HCT116 (cell line): ENCODE data around the gene CTNNB1. TPM values are rescaled to one million over a fixed set of nuclear protein-coding genes. Genes with fewer than 3 reads are reported as not detected.

Experiments used
- ATAC-seq: fragments of 200-7000 bp; cut with Tn5 transposase; 2 replicates; pipeline ENCODE4 v1.9.1; 2020; ENCODE audit warnings: mild to moderate bottlenecking, moderate library complexity
- BruUV-seq: library from RNA; stranded (reverse); fragments of 400-500 nt; replicated peaks from 2 replicates; lab custom pipeline; 2021; lab: Mats Ljungman, UMichigan
- CTCF ChIA-PET: fragments of 300-600 bp; sonication (Branson Sonifier 250); formaldehyde crosslinking; loops from one replicate; lab custom pipeline; 2021; ENCODE audit warnings: antibody characterized with exemption; lab: Charles Lee
- POLR2A ChIA-PET: fragments of 300-600, 350-600 bp; sonication (Branson Sonifier 250); formaldehyde crosslinking; loops from one replicate; lab custom pipeline; 2021; ENCODE audit warnings: antibody characterized with exemption; lab: Charles Lee
- RAD21 ChIA-PET, 2 experiments: fragments of 300-600 bp; sonication (Branson Sonifier 250); formaldehyde crosslinking; loops; one replicate each; lab custom pipeline; 2023; ENCODE audit warnings: low total read pairs in 2 of 2; ENCODE audit not compliant: uncharacterized antibody in 2 of 2, unreplicated experiment in 2 of 2, low non-redundant PET in 1 of 2; lab: Charles Lee
- DNase-seq: peaks from one replicate; pipeline ENCODE4 v3.0.0-alpha.2; 2010; ENCODE audit warnings: low read depth, low spot score
- H2AFZ ChIP-seq: fragments of 200-600 bp; shearing (Covaris generic), sonication (generic); 2 replicates; pipeline ENCODE4 v1.6.1; 2017; ENCODE audit warnings: low read depth, mixed run types, mixed read lengths, antibody characterized with exemption, low read length; ENCODE audit not compliant: poor library complexity, severe bottlenecking
- H3K27ac ChIP-seq: 2 replicates; pipeline ENCODE4 v1.5.1; 2012; ENCODE audit warnings: low read depth, low read length
- H3K27me3 ChIP-seq: fragments of 200-600 bp; sonication (generic); 2 replicates; pipeline ENCODE4 v1.6.1; 2016; ENCODE audit warnings: mixed run types, low read length, mixed read lengths; ENCODE audit not compliant: insufficient read depth
- H3K36me3 ChIP-seq, 2 experiments: fragments of 200-500 bp in 1 of 2; fragments of 200-600 bp in 1 of 2; sonication (Bioruptor generic) in 1 of 2; sonication (generic) in 1 of 2; 2 replicates each; pipeline versions ENCODE4 v1.5.1 to v1.6.1; 2014 to 2016; ENCODE audit warnings: low read length in 2 of 2, inconsistent platforms in 1 of 2, mixed read lengths in 1 of 2, mixed run types in 1 of 2; ENCODE audit not compliant: insufficient read depth in 2 of 2, control insufficient read depth in 1 of 2
- H3K4me1 ChIP-seq, 2 experiments: fragments of 200-600 bp in 1 of 2; sonication (generic) in 1 of 2; 2 replicates each; pipeline versions ENCODE4 v1.5.1 to v1.6.1; 2012 to 2017; ENCODE audit warnings: low read length in 2 of 2, inconsistent platforms in 1 of 2, mild to moderate bottlenecking in 1 of 2, mixed read lengths in 1 of 2, mixed run types in 1 of 2, moderate library complexity in 1 of 2; ENCODE audit not compliant: insufficient read depth in 2 of 2, control insufficient read depth in 1 of 2
- H3K4me2 ChIP-seq: fragments of 200-600 bp; sonication (generic); 2 replicates; pipeline ENCODE4 v1.6.1; 2017; ENCODE audit warnings: mixed run types, low read length, mixed read lengths
- H3K4me3 ChIP-seq, 2 experiments: fragments of 200-600 bp in 1 of 2; sonication (generic) in 1 of 2; replicated peaks in 1 of 2; 2 replicates each; pipeline ENCODE4 v1.5.1; 2011 to 2016; ENCODE audit warnings: low read length in 2 of 2, control low read depth in 1 of 2, low read depth in 1 of 2, mild to moderate bottlenecking in 1 of 2, mixed read lengths in 1 of 2, mixed run types in 1 of 2
- H3K79me2 ChIP-seq: fragments of 200-600 bp; sonication (generic); 2 replicates; pipeline ENCODE4 v1.6.1; 2017; ENCODE audit warnings: mild to moderate bottlenecking, mixed run types, low read length, moderate library complexity, mixed read lengths; ENCODE audit not compliant: insufficient read depth
- H3K9ac ChIP-seq: fragments of 200-600 bp; sonication (generic); 2 replicates; pipeline ENCODE4 v1.6.1; 2016; ENCODE audit warnings: low read length, mixed read lengths
- H3K9me2 ChIP-seq: fragments of 200-600 bp; sonication (generic), shearing (Covaris generic); 2 replicates; pipeline ENCODE4 v1.6.1; 2017; ENCODE audit warnings: mixed run types, mild to moderate bottlenecking, moderate library complexity; ENCODE audit not compliant: insufficient read depth
- H3K9me3 ChIP-seq, 2 experiments: fragments of 200-500 bp in 1 of 2; fragments of 200-600 bp in 1 of 2; sonication (Bioruptor generic) in 1 of 2; sonication (generic) in 1 of 2; 2 replicates each; pipeline ENCODE4 v1.6.1; 2014 to 2017; ENCODE audit warnings: low read length in 2 of 2, mixed read lengths in 2 of 2, inconsistent platforms in 1 of 2, low read depth in 1 of 2, mild to moderate bottlenecking in 1 of 2, mixed run types in 1 of 2, moderate library complexity in 1 of 2; ENCODE audit not compliant: control insufficient read depth in 1 of 2, insufficient read depth in 1 of 2
- H4K20me1 ChIP-seq: fragments of 200-600 bp; sonication (generic), shearing (Covaris generic); 2 replicates; pipeline ENCODE4 v1.6.1; 2017; ENCODE audit warnings: mixed run types, mild to moderate bottlenecking, moderate library complexity; ENCODE audit not compliant: insufficient read depth
- ATF3 ChIP-seq: IDR thresholded peaks from 2 replicates; pipeline ENCODE4 v1.6.1; 2012
- CBX3 ChIP-seq: IDR thresholded peaks from 2 replicates; pipeline ENCODE4 v1.6.1; 2012; ENCODE audit warnings: low read depth
- CEBPB ChIP-seq: IDR thresholded peaks from 2 replicates; pipeline ENCODE4 v1.6.1; 2012; ENCODE audit warnings: low read depth
- EGR1 ChIP-seq: IDR thresholded peaks from 2 replicates; pipeline ENCODE4 v1.6.1; 2012; ENCODE audit warnings: low read depth
- ELF1 ChIP-seq: IDR thresholded peaks from 2 replicates; pipeline ENCODE4 v1.6.1; 2012; ENCODE audit warnings: low read depth, borderline replicate concordance
- EZH2 ChIP-seq: fragments of 200-600 bp; sonication (generic); IDR thresholded peaks from 2 replicates; pipeline ENCODE4 v1.6.1; 2017; ENCODE audit warnings: antibody characterized with exemption, mixed run types
- EZH2phosphoT487 ChIP-seq: fragments of 200-600 bp; IDR thresholded peaks from 2 replicates; pipeline ENCODE4 v1.6.1; 2018; ENCODE audit warnings: antibody characterized with exemption, borderline replicate concordance
- FOSL1 ChIP-seq: IDR thresholded peaks from 2 replicates; pipeline ENCODE4 v1.6.1; 2012; ENCODE audit warnings: low read depth
- JUND ChIP-seq: IDR thresholded peaks from 2 replicates; pipeline ENCODE4 v1.6.1; 2012
- MAX ChIP-seq: IDR thresholded peaks from 2 replicates; pipeline ENCODE4 v1.6.1; 2012
- POLR2A ChIP-seq: IDR thresholded peaks from 2 replicates; pipeline ENCODE4 v1.7.0; 2011; ENCODE audit warnings: borderline replicate concordance; ENCODE audit not compliant: insufficient read depth, insufficient read length; ENCODE audit errors: extremely low read depth
- POLR2AphosphoS5 ChIP-seq: IDR thresholded peaks from 2 replicates; pipeline ENCODE4 v1.6.1; 2011; ENCODE audit warnings: mild to moderate bottlenecking, low read depth, low read length, moderate library complexity
- RAD21 ChIP-seq: IDR thresholded peaks from 2 replicates; pipeline ENCODE4 v1.6.1; 2012; ENCODE audit warnings: low read depth, mild to moderate bottlenecking
- REST ChIP-seq: IDR thresholded peaks from 2 replicates; pipeline ENCODE4 v1.6.1; 2012; ENCODE audit warnings: low read depth
- SP1 ChIP-seq: IDR thresholded peaks from 2 replicates; pipeline ENCODE4 v1.6.1; 2012; ENCODE audit warnings: low read depth
- TCF7L2 ChIP-seq: IDR thresholded peaks from 2 replicates; pipeline ENCODE4 v1.7.0; 2011; ENCODE audit warnings: borderline replicate concordance, inconsistent platforms; ENCODE audit not compliant: insufficient read depth, insufficient read length; ENCODE audit errors: extremely low read depth
- YY1 ChIP-seq: IDR thresholded peaks from 2 replicates; pipeline ENCODE4 v1.6.1; 2011; ENCODE audit warnings: low read length, low read depth, moderate library complexity, mild to moderate bottlenecking; ENCODE audit not compliant: insufficient replicate concordance; ENCODE audit errors: extremely low read depth
- ZBTB33 ChIP-seq: IDR thresholded peaks from 2 replicates; pipeline ENCODE4 v1.6.1; 2011; ENCODE audit warnings: mild to moderate bottlenecking, low read length, moderate library complexity; ENCODE audit not compliant: insufficient replicate concordance; ENCODE audit errors: extremely low read depth
- ZFX ChIP-seq: fragments of 450-650 bp; IDR thresholded peaks from 2 replicates; pipeline ENCODE4 v1.6.1; 2017
- ZNF274 ChIP-seq: fragments of 200-500 bp; sonication (Bioruptor generic); IDR thresholded peaks from 2 replicates; pipeline ENCODE4 v1.6.1; 2014; ENCODE audit warnings: mild to moderate bottlenecking, low read depth, low read length, inconsistent platforms
- intact Hi-C: fragments of 100-400 bp; cut with micrococcal nuclease; formaldehyde crosslinking; loops from 2 replicates; pipeline ENCODE4 v1.10.0; 2022
- total RNA-seq: library from RNA; stranded (reverse); gene quantifications from one replicate; pipeline ENCODE4 v1.2.1, GENCODE V29; 2021; ENCODE audit not compliant: unreplicated experiment

CTNNB1 gene
- total RNA-seq, 1 experiment from 2014 or later = 265 TPM

- DNase-seq = no peak
- Histone ChIP-seq H3K9me2 (no peaks in the 10 kb centered on the region), H2AFZ (no peak overlapping the region), H3K27ac (no peak overlapping the region), H3K27me3 (no peaks in the 10 kb centered on the region), H3K4me1 (peaks cover 0 to 4% of the 10 kb centered on the region in 2 experiments; a peak in 1 of 4 replicates), H3K9me3 (no peaks in the 10 kb centered on the region), H3K9ac (no peak overlapping the region), H3K4me3 (no peak overlapping the region), H3K79me2 (no peaks in the 10 kb centered on the region), H4K20me1 (no peaks in the 10 kb centered on the region), H3K4me2 (no peak overlapping the region), H3K36me3 (no peaks in the 10 kb centered on the region)
- ATAC-seq = no peak
- RAD21 ChIA-PET = no interaction called here
- POLR2A ChIA-PET = no interaction called here
- intact Hi-C loops = no loop called here
- no TSS peak for BruUV-seq
- no peak for TF ChIP-seq CEBPB
- TF ChIP-seq POLR2AphosphoS5 = no peak
- no peak for TF ChIP-seq RAD21
- no peak for TF ChIP-seq TCF7L2
- TF ChIP-seq JUND = no peak
- no peak for TF ChIP-seq SP1
- TF ChIP-seq ZBTB33 = no peak
- TF ChIP-seq ELF1 = no peak
- no peak for TF ChIP-seq REST
- TF ChIP-seq YY1 = no peak
- TF ChIP-seq ZNF274 = no peak
- no peak for TF ChIP-seq FOSL1
- TF ChIP-seq CBX3 = no peak
- TF ChIP-seq ZFX = no peak
- TF ChIP-seq ATF3 = no peak
- TF ChIP-seq MAX = no peak
- TF ChIP-seq POLR2A = no peak
- no peak for TF ChIP-seq EZH2
- TF ChIP-seq EGR1 = no peak
- TF ChIP-seq EZH2phosphoT487 = no peak
- CTCF ChIA-PET = no interaction called here
These were observed 52.3 kb downstream of the CTNNB1 start for GRCh38 chr3:41251593-41251992.
